A549 (cell line): ENCODE data around the gene ZNF423. TPM values are rescaled to one million over a fixed set of nuclear protein-coding genes. Genes with fewer than 3 reads are reported as not detected.

Experiments
- ATAC-seq, 2 experiments: fragments of 200-7000 bp in 1 of 2; fragments of >200 bp in 1 of 2; cut with Nextera tagmentation in 1 of 2; cut with Tn5 transposase in 1 of 2; 3 replicates each; pipeline versions ENCODE4 v1.8.0 to v1.9.1; 2018 to 2020; ENCODE audit warnings: mild to moderate bottlenecking in 1 of 2, moderate library complexity in 1 of 2
- CTCF ChIA-PET: fragments of 300-600 bp; sonication (Branson Sonifier 250); formaldehyde crosslinking; extraction: SDS; loops from one replicate; lab custom pipeline; 2021; ENCODE audit warnings: antibody characterized with exemption, inconsistent platforms; lab: Yijun Ruan, JAX
- POLR2A ChIA-PET: fragments of 350-600 bp; formaldehyde crosslinking; extraction: SDS; loops from one replicate; lab custom pipeline; 2021; ENCODE audit warnings: antibody characterized with exemption, inconsistent platforms; lab: Yijun Ruan, JAX
- DNase-seq, 2 experiments: peaks; one replicate each; pipeline versions ENCODE4 v3.0.0 to v3.0.0-alpha.2; 2011 to 2016; ENCODE audit warnings: low read depth in 1 of 2, low spot score in 1 of 2
- FAIRE-seq: peaks from 2 replicates; lab custom pipeline; 2011; peaks lifted over from hg19 to GRCh38; lab: Jason Lieb, UNC
- H3K27ac ChIP-seq, 2 experiments: fragments of >200 bp; sonication (Bioruptor Twin); formaldehyde crosslinking; 3 replicates each; pipeline ENCODE4 v1.5.1; 2016 to 2017
- H3K4me1 ChIP-seq: fragments of >200 bp; sonication (Bioruptor Twin); formaldehyde crosslinking; 3 replicates; pipeline ENCODE4 v1.6.1; 2016
- H3K4me2 ChIP-seq: fragments of >200 bp; sonication (Bioruptor Twin); formaldehyde crosslinking; 3 replicates; pipeline ENCODE4 v1.6.1; 2016
- H3K4me3 ChIP-seq: fragments of >200 bp; sonication (Bioruptor Twin); formaldehyde crosslinking; 3 replicates; pipeline ENCODE4 v1.5.1; 2016
- H3K9me3 ChIP-seq: fragments of >200 bp; sonication (Bioruptor Twin); formaldehyde crosslinking; 3 replicates; pipeline ENCODE4 v1.6.1; 2016
- ATOH8 ChIP-seq: fragments of 250-450 bp; sonication (Bioruptor Pico); IDR thresholded peaks from 2 replicates; pipeline ENCODE4 v1.5.0; 2020; ENCODE audit warnings: low read depth, mild to moderate bottlenecking, moderate library complexity
- BCL3 ChIP-seq: fragments of >200 bp; sonication (Bioruptor Twin); formaldehyde crosslinking; IDR thresholded peaks from 3 replicates; pipeline ENCODE4 v1.6.1; 2016
- BHLHE40 ChIP-seq: IDR thresholded peaks from 2 replicates; pipeline ENCODE4 v1.6.1; 2012; ENCODE audit warnings: low read depth, low read length, inconsistent platforms
- CEBPB ChIP-seq, 2 experiments: fragments of >200 bp in 1 of 2; sonication (Bioruptor Twin) in 1 of 2; formaldehyde crosslinking in 1 of 2; IDR thresholded peaks; 2 replicates each; pipeline ENCODE4 v1.6.1; 2012 to 2016
- CHD4 ChIP-seq: fragments of 200-600 bp; sonication (generic); IDR thresholded peaks from 2 replicates; pipeline ENCODE4 v1.6.1; 2016; ENCODE audit warnings: antibody characterized with exemption, mild to moderate bottlenecking, borderline replicate concordance
- CTCF ChIP-seq: fragments of >200 bp; sonication (Bioruptor Twin); formaldehyde crosslinking; IDR thresholded peaks from 3 replicates; pipeline ENCODE4 v1.5.1; 2016
- E2F6 ChIP-seq: IDR thresholded peaks from 2 replicates; pipeline ENCODE4 v1.6.1; 2012; ENCODE audit warnings: low read depth, borderline replicate concordance
- EHF ChIP-seq: fragments of 250-450 bp; sonication (Bioruptor Pico); IDR thresholded peaks from 2 replicates; pipeline ENCODE4 v1.5.0; 2020; ENCODE audit warnings: mild to moderate bottlenecking
- ELK1 ChIP-seq: fragments of 150-350 bp; IDR thresholded peaks from 2 replicates; pipeline ENCODE4 v1.6.1; 2014; ENCODE audit warnings: low read depth, mild to moderate bottlenecking, low read length
- EP300 ChIP-seq, 2 experiments: fragments of >200 bp; sonication (Bioruptor Twin); formaldehyde crosslinking; IDR thresholded peaks; 2 replicates in 1 of 2; 3 replicates in 1 of 2; pipeline ENCODE4 v1.6.1; 2016 to 2017
- ESRRA ChIP-seq: fragments of 150-350 bp; IDR thresholded peaks from 2 replicates; pipeline ENCODE4 v1.6.1; 2014; ENCODE audit warnings: mild to moderate bottlenecking, low read length, borderline replicate concordance
- FOSB ChIP-seq: fragments of 250-450 bp; sonication (Bioruptor Pico); IDR thresholded peaks from 2 replicates; pipeline ENCODE4 v1.5.0; 2020; ENCODE audit warnings: mild to moderate bottlenecking, moderate library complexity
- FOSL2 ChIP-seq, 2 experiments: fragments of 450-650 bp in 1 of 2; fragments of >200 bp in 1 of 2; sonication (Bioruptor Twin) in 1 of 2; formaldehyde crosslinking; IDR thresholded peaks; 2 replicates each; pipeline versions ENCODE4 v1.5.0 to v1.6.1; 2016 to 2020; ENCODE audit warnings: mild to moderate bottlenecking in 1 of 2, moderate library complexity in 1 of 2
- GATA3 ChIP-seq: IDR thresholded peaks from 2 replicates; pipeline ENCODE4 v1.6.1; 2012; ENCODE audit warnings: borderline replicate concordance
- HDAC2 ChIP-seq: fragments of 200-600 bp; sonication (generic); IDR thresholded peaks from 2 replicates; pipeline ENCODE4 v1.6.1; 2016
- HEYL ChIP-seq: fragments of 250-450 bp; sonication (Bioruptor Pico); IDR thresholded peaks from 2 replicates; pipeline ENCODE4 v1.8.0; 2021; ENCODE audit warnings: mild to moderate bottlenecking, moderate library complexity
- HOXB13 ChIP-seq: fragments of 250-450 bp; sonication (Bioruptor Pico); IDR thresholded peaks from 2 replicates; pipeline ENCODE4 v1.5.0; 2020; ENCODE audit warnings: low read depth, mild to moderate bottlenecking, moderate library complexity
- KDM5A ChIP-seq: fragments of 200-600 bp; sonication (generic); IDR thresholded peaks from 2 replicates; pipeline ENCODE4 v1.6.1; 2016; ENCODE audit warnings: antibody characterized with exemption, mild to moderate bottlenecking
- MAX ChIP-seq: IDR thresholded peaks from 2 replicates; pipeline ENCODE4 v1.6.1; 2012
- PHF8 ChIP-seq: fragments of 200-600 bp; sonication (generic); IDR thresholded peaks from 2 replicates; pipeline ENCODE4 v1.6.1; 2016; ENCODE audit warnings: low read depth, mild to moderate bottlenecking, antibody characterized with exemption, moderate library complexity, borderline replicate concordance
- RARB ChIP-seq: fragments of 250-450 bp; sonication (Bioruptor Pico); IDR thresholded peaks from 2 replicates; pipeline ENCODE4 v1.8.0; 2021; ENCODE audit warnings: mild to moderate bottlenecking, moderate library complexity
- REST ChIP-seq: fragments of 200-600 bp; sonication (generic); IDR thresholded peaks from 2 replicates; pipeline ENCODE4 v1.6.1; 2016; ENCODE audit warnings: antibody characterized with exemption, mild to moderate bottlenecking, moderate library complexity
- RFX5 ChIP-seq: fragments of 450-650 bp; IDR thresholded peaks from 2 replicates; pipeline ENCODE4 v1.7.1; 2014; ENCODE audit warnings: antibody characterized with exemption, mild to moderate bottlenecking, moderate library complexity
- USF2 ChIP-seq: fragments of 450-650 bp; IDR thresholded peaks from 2 replicates; pipeline ENCODE4 v1.6.1; 2014; ENCODE audit warnings: antibody characterized with exemption
- ZSCAN20 ChIP-seq: fragments of 250-450 bp; sonication (Bioruptor Pico); IDR thresholded peaks from 2 replicates; pipeline ENCODE4 v1.8.0; 2022; ENCODE audit warnings: mild to moderate bottlenecking, moderate library complexity
- WGBS: methylation state at CpG from one replicate; pipeline ENCODE4 v1.1.6; 2017; ENCODE audit errors: missing lambda C conversion rate; 5-methylcytosine and 5-hydroxymethylcytosine counted together
- polyA plus RNA-seq, 4 experiments: library from polyadenylated mRNA; depleted of rRNA in 3 of 4; stranded (reverse); fragments of >200 nt; fragmentation: RNase III in 1 of 4; extraction: RNeasy Plus Mini Kit Qiagen cat#74134 plus additional on column Dnase treatment in 1 of 4; gene quantifications; 2 replicates in 3 of 4; 3 replicates in 1 of 4; pipeline ENCODE4 v1.2.3, GENCODE V29; 2011 to 2017

ZNF423 gene
- polyA plus RNA-seq, 2 of the 4 experiments (the other 2 are of a cell fraction), result 0.04 to 0.10 TPM

GRCh38 chr16:49670627-49671026 is 185.3 kb downstream of the ZNF423 start:
- Histone ChIP-seq H3K4me2 (no peak overlapping the region), H3K9me3 (no peaks in the 10 kb centered on the region), H3K4me3 (no peak overlapping the region), H3K4me1 (no peaks in the 10 kb centered on the region), H3K27ac (no peak overlapping the region)
- no peak for DNase-seq
- POLR2A ChIA-PET, result no interaction called here
- ATAC-seq, result no peak
- TF ChIP-seq CTCF (no peak), PHF8 (no peak), KDM5A (no peak), EHF (CRISPR knock-in tag) (no peak), GATA3 (no peak), ATOH8 (no peak), BHLHE40 (no peak), REST (no peak), EP300 (IDR thresholded peaks at IDR 0.05) (no peak), BCL3 (no peak), CEBPB (IDR thresholded peaks at IDR 0.05) (no peak), CHD4 (no peak), HDAC2 (no peak), ESRRA (no peak), FOSB (CRISPR knock-in tag) (no peak), USF2 (no peak)
- CTCF ChIA-PET, result no interaction called here
- no peak for FAIRE-seq
- 23% methylated on average over 13 of the region's 13 CpGs for WGBS

GRCh38 chr16:49665482-49666230 is 190.3 kb downstream of the ZNF423 start:
- no peak for ATAC-seq
- FAIRE-seq, result no peak
- Histone ChIP-seq H3K4me3 (no peak overlapping the region), H3K4me2 (no peak overlapping the region), H3K4me1 (no peaks in the 10 kb centered on the region), H3K9me3 (no peaks in the 10 kb centered on the region), H3K27ac (no peak overlapping the region)
- ChIA-PET POLR2A (no interaction called here), CTCF (interaction anchor here (1.4 to 1.5 kb wide), 2 partner anchors 9 to 13 kb away, joined by 3 to 4 read pairs; no protein-coding TSS in a partner anchor)
- 52% methylated on average over 18 of the region's 18 CpGs for WGBS
- DNase-seq, result no peak
- TF ChIP-seq RFX5 (no peak), HEYL (CRISPR knock-in tag) (no peak), CEBPB (IDR thresholded peaks at IDR 0.05) (no peak), HOXB13 (no peak), E2F6 (no peak), ZSCAN20 (no peak), RARB (CRISPR knock-in tag) (no peak), HDAC2 (no peak), FOSL2 (IDR thresholded peaks at IDR 0.05) (no peak), FOSL2 (CRISPR knock-in tag; IDR thresholded peaks at IDR 0.05) (no peak), ELK1 (no peak), KDM5A (no peak), MAX (no peak)
